ELF-1 (cell line): ENCODE measurements around the gene SLC16A9.
"Not testable (repeated sequence)": the region's sequence is repeated elsewhere in the genome, so short reads cannot be mapped to it uniquely, and the experiment has no call there.

Experiments
- DNase-seq: peaks from one replicate; pipeline ENCODE4 v3.0.0-alpha.2; 2016; ENCODE audit warnings: low read depth, low spot score

SLC16A9 gene

GRCh38 chr10:59677253-59677831, 32.3 kb downstream of the SLC16A9 start:
- DNase-seq: no peak

- DNase-seq: peak; percentile 37
Measured at GRCh38 chr10:59675812-59676211, 33.8 kb downstream of the SLC16A9 start.

GRCh38 chr10:59674215-59674836, 35.3 kb downstream of the SLC16A9 start:
- DNase-seq: peak; percentile 36

GRCh38 chr10:59672150-59672875, 37.3 kb downstream of the SLC16A9 start:
- no peak for DNase-seq

- no peak for DNase-seq
Measured at GRCh38 chr10:59670269-59670668, 39.4 kb downstream of the SLC16A9 start.

GRCh38 chr10:59668096-59668495, 41.6 kb downstream of the SLC16A9 start:
- DNase-seq: no peak

GRCh38 chr10:59666310-59666709, 43.3 kb downstream of the SLC16A9 start:
- DNase-seq: no peak

- not testable (repeated sequence) for DNase-seq
Measured at GRCh38 chr10:59663213-59663612, 46.4 kb downstream of the SLC16A9 start.

GRCh38 chr10:59657724-59658123, 51.9 kb downstream of the SLC16A9 start:
- DNase-seq: peak; percentile 17

- DNase-seq: no peak
Measured at GRCh38 chr10:59655309-59655708, 54.3 kb downstream of the SLC16A9 start.

- no peak for DNase-seq
Measured at GRCh38 chr10:59654007-59654406, 55.6 kb downstream of the SLC16A9 start.

GRCh38 chr10:59651902-59652301, 57.7 kb downstream of the SLC16A9 start:
- no peak for DNase-seq

- no peak for DNase-seq
Measured at GRCh38 chr10:59649606-59650346, 59.9 kb downstream of the SLC16A9 start.

GRCh38 chr10:59648711-59649201, 60.9 kb downstream of the SLC16A9 start:
- peak; percentile 30 for DNase-seq

- no peak for DNase-seq
Measured at GRCh38 chr10:59644841-59645240, 64.8 kb downstream of the SLC16A9 start.

GRCh38 chr10:59641688-59642087, 68.0 kb downstream of the SLC16A9 start:
- DNase-seq: not testable (repeated sequence)

GRCh38 chr10:59635502-59636290, 74.0 kb downstream of the SLC16A9 start:
- no peak for DNase-seq

GRCh38 chr10:59634102-59634501, 75.5 kb downstream of the SLC16A9 start:
- no peak for DNase-seq

GRCh38 chr10:59633063-59633462, 76.6 kb downstream of the SLC16A9 start:
- DNase-seq: no peak

- no peak for DNase-seq
Measured at GRCh38 chr10:59631882-59632807, 77.5 kb downstream of the SLC16A9 start.
